Medulla oblongata (tissue), 1 donor: ENCODE data around the gene PRKAR1B.

Experiments used
- DNase-seq: peaks from one replicate; pipeline ENCODE4 v3.0.0-alpha.2; 2015; ENCODE audit errors: extremely low spot score

Gene PRKAR1B

GRCh38 chr7:691361-692045, 35.6 kb downstream of the PRKAR1B start:
- no peak for DNase-seq

GRCh38 chr7:690478-691360, 36.4 kb downstream of the PRKAR1B start:
- no peak for DNase-seq

GRCh38 chr7:685540-685939, 41.5 kb downstream of the PRKAR1B start:
- DNase-seq, result no peak

GRCh38 chr7:684416-684815, 42.7 kb downstream of the PRKAR1B start:
- DNase-seq, result no peak

GRCh38 chr7:683526-684205, 43.4 kb downstream of the PRKAR1B start:
- no peak for DNase-seq

GRCh38 chr7:682810-683209, 44.3 kb downstream of the PRKAR1B start:
- no peak for DNase-seq

GRCh38 chr7:681551-682307, 45.4 kb downstream of the PRKAR1B start:
- no peak for DNase-seq

GRCh38 chr7:680411-681127, 46.5 kb downstream of the PRKAR1B start:
- no peak for DNase-seq

- no peak for DNase-seq
These were observed 50.1 kb downstream of the PRKAR1B start for GRCh38 chr7:676972-677385.

- DNase-seq, result no peak
These were observed 50.7 kb downstream of the PRKAR1B start for GRCh38 chr7:676246-676971.

GRCh38 chr7:674454-675410, 52.3 kb downstream of the PRKAR1B start:
- DNase-seq, result no peak

- DNase-seq, result no peak
These were observed 53.2 kb downstream of the PRKAR1B start for GRCh38 chr7:673681-674453.

GRCh38 chr7:672891-673290, 54.2 kb downstream of the PRKAR1B start:
- no peak for DNase-seq

GRCh38 chr7:671415-672042, 55.6 kb downstream of the PRKAR1B start:
- no peak for DNase-seq

GRCh38 chr7:670501-671390, 56.3 kb downstream of the PRKAR1B start:
- DNase-seq, result no peak

- no peak for DNase-seq
These were observed 58.1 kb downstream of the PRKAR1B start for GRCh38 chr7:668958-669357.
